ENCODE results near the gene MARCHF4.
"Not testable (repeated sequence)": the region's sequence is repeated elsewhere in the genome, so short reads cannot be mapped to it uniquely, and the experiment has no call there.

MARCHF4 gene

DNA sequence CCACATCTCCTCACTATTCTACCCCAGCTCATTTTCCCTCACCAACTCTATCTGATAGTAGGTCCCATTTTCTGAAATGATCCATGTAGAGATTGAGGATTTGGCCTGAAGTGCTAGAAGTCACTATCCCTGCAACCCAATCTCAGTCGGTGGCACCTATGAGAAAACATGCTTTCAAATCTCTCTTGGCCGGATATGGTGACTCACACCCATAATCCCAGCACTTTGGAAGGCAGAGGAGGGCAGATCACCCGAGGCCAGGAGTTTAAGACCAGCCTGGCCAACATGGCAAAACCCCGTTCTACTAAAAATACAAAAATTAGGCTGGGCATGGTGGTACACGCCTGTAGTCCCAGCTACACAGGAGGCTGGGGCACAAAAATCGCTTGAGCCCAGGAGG is 19.1 kb upstream of the MARCHF4 start:
- DNase-seq: no peak

DNA sequence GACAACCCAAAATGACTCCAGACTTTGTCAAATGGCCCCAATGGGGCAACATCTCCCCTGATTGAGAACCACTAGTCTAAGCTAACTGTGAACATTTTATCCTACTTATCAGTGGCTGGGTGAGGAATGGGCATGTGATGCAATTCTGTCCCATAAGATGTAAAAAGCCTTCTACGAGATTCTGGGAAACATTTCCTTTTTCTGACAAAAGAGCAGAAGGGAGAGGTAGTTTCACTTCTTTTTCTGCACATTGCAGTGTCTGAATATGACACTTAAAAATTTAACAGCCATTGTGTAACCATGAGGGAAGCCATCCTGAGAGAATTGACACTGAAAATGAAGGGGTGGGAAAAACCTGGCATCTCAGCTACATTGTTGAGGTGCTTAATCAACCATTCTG is 17.3 kb upstream of the MARCHF4 start:
- DNase-seq: no peak

DNA sequence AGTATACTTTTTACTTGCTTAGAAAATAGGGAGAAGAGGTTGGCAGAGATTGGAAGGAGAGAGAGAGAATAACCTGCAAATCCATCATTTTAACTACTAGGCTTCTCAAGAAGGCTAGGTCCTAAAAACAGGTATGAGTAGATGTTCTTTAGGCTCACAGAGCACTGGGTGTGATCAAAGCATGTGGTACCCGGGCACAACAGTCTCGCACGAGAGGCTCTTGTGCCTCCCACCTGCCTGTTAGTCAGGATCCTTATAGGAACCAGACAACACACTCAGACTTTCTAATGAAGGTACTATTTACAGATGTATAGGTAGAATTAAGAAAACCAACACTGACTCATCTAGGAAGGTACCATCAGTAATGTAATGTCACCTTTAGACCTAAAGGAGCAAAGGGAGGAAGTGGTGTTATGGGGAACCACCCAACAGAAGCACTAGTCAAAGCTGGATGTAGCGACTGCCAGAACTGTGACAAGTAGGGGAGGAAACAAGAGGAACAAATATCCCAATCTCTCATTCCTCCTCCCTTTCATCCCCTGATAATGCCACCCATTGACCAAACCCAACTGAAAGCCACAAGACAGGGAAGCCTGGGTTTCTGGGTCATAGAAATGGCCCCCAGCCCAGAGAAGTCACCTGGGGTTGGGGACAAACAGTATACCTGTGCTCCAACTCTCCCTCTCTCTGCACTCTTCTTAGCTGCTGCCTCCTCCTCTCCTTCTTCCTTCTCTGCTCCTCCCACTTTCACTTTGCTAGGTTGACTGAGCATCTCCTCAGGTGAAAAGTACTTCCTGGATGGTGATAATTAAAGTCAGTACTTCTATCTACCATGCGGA is 16.0 kb upstream of the MARCHF4 start:
- no peak for DNase-seq

DNA sequence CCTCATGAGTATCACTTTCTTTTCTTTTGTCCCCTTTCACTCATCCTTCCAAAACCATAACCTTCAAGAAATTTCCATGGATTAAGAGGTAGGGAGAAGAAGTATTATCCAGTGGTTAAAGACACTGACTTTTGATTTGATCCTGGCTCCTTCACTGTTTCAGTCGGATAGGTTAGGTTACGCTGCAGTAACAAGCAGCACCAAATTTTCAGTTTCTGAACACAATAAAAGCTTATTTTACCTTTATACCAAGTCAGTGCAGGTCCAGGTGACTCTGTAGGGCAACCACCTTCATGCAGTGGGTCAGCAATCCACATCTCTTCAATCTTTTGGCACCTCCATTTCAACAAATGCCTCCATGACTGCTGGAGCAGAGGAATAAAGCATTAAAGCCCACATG is 15.0 kb upstream of the MARCHF4 start:
- no peak for DNase-seq

DNA sequence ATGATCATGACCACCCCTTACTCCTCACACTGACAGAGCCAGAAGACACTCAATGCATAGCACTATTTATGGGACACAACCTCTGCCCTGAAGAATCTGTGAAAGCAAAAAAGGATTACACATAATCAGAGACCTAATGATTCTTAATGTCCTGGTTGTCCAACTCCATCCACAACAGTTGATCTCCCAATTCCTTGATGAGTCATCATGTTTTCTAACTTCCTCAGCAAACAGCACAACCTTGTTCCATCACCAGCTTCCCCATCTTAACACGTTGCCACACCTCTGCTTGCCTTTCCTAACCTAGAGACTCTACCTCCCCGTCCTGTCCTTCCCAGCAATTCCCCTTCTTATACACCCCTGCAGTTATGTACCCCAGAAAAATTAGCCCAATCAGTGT is 13.2 kb upstream of the MARCHF4 start:
- no peak for DNase-seq

DNA sequence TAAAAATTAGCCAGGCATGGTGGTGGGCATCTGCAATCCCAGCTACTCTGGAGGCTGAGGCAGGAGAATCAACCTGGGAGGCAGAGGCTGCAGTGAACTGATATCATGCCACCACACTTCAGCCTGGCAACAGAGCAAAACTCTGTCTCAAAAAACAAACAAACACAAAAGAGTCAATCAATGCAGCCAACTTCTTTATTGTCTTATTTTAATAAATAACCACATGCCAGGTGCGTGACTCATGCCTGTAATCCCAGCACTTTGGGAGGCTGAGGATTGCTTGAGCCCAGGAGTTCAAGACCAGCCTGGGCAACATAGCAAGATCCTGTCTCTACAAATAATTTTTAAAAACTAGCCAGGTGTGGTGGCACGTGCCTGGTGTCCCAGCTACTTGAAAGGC is 12.1 kb upstream of the MARCHF4 start:
- not testable (repeated sequence) for DNase-seq

DNA sequence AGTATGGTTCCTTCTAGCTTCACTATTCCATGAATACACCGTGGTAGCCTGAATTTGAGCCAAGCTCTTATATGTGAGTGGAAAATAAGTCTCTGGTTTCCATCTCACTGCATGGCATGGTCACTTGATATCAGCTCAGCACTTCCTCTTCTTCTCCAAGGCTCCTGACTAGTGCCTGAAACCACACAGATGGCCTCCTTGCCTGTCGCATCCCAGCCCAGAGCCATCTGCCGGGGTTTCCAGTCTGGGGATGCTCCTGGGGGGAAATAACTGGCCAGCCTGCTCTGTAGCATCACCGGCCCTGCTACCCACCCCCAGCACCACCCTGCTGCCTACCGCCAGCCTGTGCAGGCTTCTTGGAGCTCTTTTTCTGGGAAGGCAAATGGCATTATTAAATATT is 7.7 kb upstream of the MARCHF4 start:
- no peak for DNase-seq

DNA sequence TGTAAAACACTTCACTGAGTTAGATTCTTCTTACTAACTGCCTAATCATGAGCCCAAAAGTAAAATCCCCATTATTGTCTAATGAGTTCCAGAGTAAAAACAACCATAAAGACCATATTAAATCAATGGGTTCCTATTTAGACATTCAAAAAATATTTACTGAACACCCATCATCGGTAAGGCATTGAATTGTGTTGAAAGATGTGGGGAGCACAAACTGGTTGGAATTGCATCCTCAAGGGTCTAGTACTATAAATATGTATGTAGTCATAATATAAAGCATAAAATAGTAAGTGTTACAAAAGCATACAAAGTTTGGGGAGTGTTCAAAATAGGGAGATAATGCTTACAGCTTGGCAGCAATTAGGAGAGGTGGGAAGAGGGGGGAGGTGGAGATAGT is 3.0 kb upstream of the MARCHF4 start:
- DNase-seq: no peak

DNA sequence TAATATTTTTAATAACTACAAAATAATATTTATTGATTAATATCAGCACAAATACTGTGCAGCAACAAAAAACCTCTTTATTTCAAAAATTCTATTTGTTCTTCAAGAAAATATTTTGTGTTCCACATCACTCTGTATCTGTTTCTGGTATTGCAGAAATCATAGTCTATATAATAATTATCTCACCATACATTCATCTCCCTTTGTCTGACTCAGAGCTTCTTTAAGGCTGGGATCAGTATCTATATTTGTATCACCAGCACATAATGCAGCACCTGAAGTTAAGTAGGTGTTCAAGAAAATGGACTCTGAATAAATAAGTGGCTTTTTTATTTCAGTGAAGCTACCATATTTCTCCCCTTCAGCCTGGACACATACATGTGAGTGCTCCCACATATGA is 1.6 kb upstream of the MARCHF4 start:
- no peak for DNase-seq

DNA sequence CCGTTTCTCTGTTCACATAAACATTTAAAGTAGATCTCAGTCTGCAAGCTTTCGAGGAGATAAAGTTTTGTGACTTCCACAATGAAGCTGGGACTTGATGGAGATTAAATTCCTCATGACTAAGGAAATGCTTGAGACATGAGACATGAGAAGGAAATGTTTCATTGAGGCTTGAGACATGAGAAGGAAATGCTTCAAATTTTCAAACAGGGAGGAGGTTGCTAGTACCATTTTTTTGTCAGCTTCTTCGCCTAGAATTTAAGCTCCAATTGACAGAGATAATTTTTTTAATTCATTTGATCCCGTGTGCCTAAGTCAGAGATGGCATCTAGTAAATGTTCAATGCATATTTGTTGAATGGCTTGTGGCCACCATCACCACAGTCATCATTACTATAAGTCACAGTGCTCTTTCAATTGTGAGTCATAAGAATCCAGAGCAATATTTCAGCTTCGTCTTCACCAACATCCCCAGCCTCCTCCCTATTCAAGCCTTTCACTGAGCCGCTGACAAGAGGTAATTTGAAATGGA is 543 bp upstream of the MARCHF4 start:
- no peak for DNase-seq

DNA sequence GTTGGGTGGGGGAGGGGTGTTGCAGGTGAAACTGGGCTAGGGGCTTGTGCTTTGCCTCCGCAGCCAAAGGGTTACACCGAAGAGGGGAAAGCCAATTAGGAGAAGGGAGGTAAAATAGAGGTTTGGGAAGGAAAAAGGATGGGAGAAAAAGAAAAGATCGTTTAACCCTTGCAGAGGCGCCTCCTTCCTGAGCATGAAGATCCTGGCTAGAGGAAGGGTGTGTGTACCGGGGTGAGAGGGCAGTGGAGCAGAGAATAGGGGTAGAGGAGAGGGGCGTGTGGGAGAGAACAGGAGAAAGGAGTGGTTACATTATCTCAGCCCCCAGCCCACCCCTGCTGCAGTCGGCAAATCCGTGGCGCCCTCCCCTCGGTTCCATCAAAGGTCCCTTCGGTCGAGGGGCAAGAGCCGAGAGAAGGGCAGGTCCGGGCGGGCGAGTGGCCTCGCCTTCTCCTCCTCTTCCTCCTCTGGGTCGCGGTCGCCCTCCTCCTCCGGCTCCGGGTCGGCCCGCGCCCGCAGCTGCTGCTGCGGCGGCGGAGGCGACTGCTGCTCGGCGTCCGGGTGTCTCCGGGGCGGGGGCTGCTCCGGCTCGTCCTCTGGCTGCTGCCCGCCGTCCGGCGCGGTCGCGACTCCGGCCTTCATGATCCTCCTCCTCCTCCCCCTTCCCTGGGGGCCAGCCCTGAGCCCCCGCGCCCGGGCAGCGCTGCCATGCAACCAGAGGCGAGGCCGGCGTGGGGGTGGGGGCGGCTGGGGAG is 1.1 kb downstream of the MARCHF4 start:
- DNase-seq: no peak

DNA sequence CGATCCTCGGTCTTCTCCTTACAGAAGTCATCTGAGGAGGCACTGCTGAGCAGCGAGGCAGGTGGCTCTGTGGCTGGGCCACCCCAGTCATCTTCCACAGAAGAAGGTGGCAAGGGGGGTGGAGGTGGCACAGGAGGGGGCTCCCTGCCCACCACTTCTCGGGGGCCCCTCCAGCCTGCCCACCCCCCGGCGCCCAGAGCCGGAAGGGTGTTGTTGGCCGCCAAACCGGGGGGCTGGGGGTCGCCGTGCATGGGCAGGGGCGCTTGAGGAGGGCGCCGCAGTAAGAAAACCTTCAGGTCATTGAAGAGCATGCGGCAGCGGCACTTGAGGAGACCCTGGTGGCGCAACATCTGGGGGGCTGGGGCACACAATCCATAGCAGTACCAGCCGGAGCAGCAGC is 2.5 kb downstream of the MARCHF4 start:
- DNase-seq: no peak

DNA sequence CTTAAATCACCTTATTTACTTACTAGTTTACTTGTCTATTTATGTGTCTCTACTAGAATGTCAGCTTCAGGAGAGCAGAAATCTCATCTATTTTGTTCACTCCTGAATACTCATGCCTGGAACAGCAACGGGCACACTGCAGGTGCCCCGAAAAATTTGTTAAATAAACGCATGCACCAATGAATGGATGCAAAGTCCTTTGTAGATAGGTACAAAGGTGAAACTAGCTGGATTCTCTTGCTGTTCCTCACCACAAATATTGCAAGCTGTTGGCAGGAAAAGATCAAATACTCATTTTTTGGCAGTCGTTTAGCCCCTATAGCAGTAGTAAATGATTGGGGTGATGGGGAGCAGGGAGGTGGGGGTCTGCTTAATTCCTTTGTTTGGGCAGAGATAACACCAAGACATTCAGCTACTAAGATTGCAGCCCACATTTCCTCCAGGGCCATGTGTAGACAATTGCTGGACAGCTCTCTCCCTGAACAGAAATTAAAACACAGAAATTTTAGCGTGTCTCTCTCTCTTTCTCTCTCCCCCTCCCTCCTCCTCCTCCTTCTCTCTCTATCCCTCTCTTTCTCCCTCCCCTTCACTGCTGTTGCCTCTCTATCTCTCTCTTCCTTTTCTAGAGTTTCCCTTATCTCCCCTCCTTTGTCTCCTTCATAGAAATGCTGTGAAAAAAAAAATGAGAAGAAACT is 5.4 kb downstream of the MARCHF4 start:
- DNase-seq: no peak

DNA sequence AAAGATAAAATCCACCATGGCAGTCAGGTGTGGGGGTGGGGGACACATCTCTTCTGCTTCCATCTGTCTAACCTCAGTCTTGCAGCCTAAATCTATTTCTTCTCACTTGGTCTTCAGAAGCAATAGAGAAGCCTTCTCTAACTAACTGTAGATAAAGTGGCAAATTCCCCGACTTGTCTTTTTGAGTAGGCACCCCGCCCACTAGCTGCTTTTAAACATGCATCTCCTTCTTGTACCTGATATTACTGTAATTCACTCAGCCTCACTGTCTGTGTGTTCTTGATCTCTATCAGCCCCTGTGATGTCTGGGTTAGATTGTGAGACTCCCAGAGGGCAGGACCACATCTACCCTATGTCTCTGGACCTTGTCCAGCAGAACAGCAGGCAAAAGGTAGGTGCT is 6.8 kb downstream of the MARCHF4 start:
- no peak for DNase-seq

DNA sequence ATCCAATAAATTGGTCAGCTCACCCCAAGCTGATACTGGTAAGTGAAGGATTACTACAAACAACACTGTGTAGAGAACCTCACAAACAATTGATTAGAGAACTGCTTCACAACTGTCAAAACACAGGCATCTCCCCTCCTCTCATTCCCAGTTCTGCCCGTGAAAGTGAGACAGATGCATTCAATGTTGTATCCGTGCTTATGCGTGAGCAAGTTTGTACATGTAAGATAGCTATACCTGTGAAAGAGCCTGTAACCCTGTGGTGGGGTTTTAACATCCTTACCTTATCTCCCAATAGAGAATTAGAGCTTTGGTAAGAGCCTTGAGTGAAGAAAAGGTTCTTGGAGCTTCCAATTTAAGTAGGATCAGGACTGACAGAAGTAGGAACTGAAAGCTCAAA is 9.1 kb downstream of the MARCHF4 start:
- no peak for DNase-seq

DNA sequence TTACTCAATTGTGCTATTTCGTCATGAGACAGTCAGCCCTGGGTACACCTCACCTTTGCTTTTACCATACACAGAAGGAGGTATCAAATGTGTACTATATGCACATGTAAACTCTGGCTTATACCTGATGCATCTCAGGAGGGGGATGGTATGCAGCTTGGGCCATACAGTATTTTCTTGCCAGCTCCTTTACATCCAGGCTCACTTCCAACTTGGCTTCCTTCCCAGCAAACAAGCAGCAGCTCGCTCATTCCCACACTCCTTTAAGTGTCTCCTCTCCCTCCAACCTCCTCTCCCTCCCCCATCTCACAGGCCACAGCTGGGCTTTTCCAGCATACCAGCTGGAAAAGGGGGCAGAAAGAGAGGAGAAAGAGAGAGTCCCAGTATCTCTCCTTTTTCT is 9.6 kb downstream of the MARCHF4 start:
- no peak for DNase-seq

DNA sequence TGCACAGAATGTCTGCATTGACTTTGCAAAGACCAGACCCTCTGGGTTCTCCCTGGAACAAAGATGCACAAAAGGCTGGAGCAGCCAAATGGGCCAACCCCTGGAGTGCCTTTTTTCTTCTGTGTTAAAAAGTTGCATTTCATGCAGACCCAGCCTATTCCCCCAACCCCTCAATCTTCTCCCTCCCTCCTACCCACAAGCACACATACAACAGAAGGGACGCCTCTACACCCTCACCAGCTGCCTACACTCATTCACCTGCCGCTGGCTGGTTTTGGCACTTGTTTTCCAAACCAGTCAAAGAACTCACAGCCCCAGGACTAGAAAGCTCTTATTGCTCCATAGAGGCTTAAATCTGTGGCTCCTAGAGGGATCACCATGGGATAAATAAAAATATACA is 16.6 kb downstream of the MARCHF4 start:
- no peak for DNase-seq

DNA sequence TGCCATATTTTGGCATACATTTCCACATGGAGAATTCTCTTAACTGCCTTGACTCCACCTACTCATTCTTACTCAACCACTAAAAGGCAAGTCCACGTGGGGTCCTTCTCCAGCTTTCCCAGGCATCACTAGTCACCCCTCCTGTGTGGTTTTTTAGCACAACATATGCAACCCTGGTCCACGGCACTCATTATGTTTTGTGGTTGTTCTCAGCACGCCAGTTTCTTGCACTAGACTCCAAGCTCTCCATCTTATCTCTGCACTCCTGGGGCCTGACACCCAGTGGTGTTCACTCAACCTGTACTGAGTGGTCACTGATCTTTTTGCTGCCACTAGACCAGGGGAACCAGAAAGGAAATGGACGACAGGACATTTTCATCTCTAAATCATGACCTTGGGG is 18.0 kb downstream of the MARCHF4 start:
- no peak for DNase-seq

DNA sequence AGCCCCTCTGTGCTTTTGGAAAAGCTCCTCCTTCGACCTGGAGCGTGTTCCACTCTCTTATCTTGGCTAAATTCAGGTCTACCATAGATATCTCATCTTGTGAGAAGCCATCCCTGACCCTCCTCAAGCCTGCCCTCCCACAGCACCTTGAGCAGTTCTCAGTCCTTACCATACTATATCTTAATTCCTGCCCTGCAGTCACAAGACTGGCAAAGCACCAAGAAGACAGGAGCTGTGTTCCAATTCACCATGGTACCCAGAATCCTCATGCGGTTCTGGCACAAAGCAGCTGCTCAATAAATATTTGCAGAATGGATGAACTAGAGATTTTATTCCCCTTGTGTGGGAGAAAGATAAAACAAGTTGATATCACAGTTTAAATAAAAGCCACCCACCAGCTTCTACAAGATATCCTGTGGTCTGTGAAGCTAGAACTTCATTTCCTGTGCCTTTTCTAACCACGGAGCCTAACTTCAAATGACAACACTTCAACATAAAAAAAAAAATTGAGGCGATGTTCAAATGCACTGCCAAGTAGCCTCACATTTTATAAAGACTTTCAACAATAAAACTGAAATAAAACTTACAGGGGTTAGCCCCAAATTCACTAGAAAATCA is 19.5 kb downstream of the MARCHF4 start:
- DNase-seq: no peak

DNA sequence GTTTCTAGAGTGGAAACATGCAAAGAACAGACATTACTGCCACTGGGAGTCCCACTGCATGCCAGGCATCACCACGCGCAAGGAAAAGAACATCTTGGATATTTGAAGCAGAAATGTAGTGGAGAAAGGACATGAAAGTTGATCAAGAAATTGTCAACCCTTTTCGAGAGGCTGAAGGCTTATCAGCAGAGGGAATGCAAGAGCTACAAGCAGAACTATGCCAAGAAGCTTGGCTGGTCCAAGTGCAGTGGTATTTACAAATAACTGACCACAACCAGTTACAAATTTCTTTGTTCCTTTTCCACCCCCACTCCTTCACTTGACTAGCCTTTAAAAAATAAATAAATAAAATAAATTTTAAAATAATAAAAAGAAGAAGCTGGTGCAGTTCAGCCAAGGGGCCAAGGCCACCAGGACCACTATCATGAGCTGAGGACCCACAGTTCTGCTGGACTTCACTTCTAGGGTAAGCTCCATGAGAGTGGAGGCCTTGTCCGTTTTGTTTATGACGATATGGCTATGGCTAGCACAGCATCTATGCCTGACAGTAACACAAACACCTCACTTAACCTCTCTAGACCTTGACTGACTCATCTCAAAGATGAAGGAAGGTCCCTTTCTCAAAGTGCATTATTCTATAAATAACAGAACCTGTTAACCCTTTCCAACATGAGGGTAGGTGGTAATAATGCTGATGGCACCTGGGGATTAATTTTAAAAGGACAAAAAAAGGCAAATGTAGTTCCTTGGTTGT is 20.9 kb downstream of the MARCHF4 start:
- DNase-seq: no peak

DNA sequence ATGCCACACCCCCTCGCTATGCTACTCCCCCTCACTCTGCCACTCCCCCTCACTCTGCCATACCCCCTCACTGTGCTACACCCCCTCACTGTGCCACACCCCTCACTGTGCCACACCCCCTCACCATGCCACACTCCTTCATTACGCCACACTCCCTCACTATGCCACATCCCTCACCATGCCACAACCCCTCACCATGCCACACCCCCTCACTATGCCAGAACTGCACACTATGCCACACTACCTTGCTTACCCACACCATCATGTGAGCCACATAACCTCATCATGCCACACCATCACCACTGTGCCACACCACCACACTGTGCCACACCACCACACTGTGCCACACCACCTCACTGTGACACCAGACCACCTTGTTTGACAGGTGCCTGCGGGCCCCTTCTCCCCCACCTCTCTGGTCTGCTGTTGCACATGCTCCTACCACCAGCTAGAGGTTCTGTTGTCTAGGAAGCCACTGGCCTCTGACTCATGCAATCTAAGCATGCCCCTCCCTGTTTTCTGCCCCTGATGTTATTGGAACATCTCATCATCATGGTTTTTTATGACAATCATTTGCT is 22.0 kb downstream of the MARCHF4 start:
- DNase-seq: no peak

DNA sequence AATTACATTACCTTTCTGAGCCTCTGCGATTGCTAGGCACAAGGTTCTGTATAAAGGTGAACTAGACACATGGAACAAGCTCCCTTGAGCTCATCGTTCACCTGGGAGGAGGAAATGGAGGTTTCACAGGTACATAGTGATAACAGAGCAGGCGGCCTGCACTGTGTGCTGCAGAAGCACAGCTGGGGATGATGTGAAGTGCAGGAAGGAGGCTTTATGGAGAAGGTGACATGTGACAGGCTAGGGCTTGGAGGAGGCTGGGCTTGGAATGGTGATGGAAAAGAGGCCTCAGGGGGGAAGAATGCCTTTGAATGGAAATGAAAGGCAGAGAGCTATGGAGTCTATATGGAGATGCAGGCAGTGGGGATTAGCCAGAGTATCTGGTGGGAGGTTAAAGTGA is 22.9 kb downstream of the MARCHF4 start:
- DNase-seq: no peak
